Fibroblast of lung (primary cell): Measurements from ENCODE around the gene RAP1GAP2. TPM values are rescaled to one million over a fixed set of nuclear protein-coding genes. Genes with fewer than 3 reads are reported as not detected.

Experiments used
- DNase-seq, 2 donors: peaks; one replicate each; pipeline versions ENCODE4 v3.0.0 to v3.0.0-alpha.2; 2010; ENCODE audit warnings: low read depth in 2 of 2
- H2AFZ ChIP-seq: 2 replicates; pipeline ENCODE4 v1.5.1; 2012; ENCODE audit warnings: low read length, control low read depth, inconsistent platforms
- H3K27ac ChIP-seq: 2 replicates; pipeline ENCODE4 v1.5.1; 2011; ENCODE audit warnings: low read length, control low read depth; ENCODE audit not compliant: insufficient read depth
- H3K27me3 ChIP-seq: 2 replicates; pipeline ENCODE4 v1.5.1; 2011; ENCODE audit warnings: mild to moderate bottlenecking, low read length; ENCODE audit not compliant: control insufficient read depth, insufficient read depth
- H3K36me3 ChIP-seq: 2 replicates; pipeline ENCODE4 v1.5.1; 2011; ENCODE audit warnings: low read length; ENCODE audit not compliant: control insufficient read depth, insufficient read depth
- H3K4me1 ChIP-seq: 2 replicates; pipeline ENCODE4 v1.5.1; 2011; ENCODE audit warnings: low read length; ENCODE audit not compliant: control insufficient read depth, insufficient read depth; ENCODE audit errors: extremely low read depth
- H3K4me2 ChIP-seq: 2 replicates; pipeline ENCODE4 v1.5.1; 2011; ENCODE audit warnings: low read length, control low read depth; ENCODE audit not compliant: insufficient read depth; ENCODE audit errors: extremely low read depth
- H3K4me3 ChIP-seq, 4 experiments: fragments of 200-600 bp in 1 of 4; sonication (generic) in 1 of 4; replicated peaks in 1 of 4; 2 replicates each; pipeline ENCODE4 v1.5.1; 2011 to 2016; ENCODE audit warnings: low read length in 4 of 4, low read depth in 3 of 4, mild to moderate bottlenecking in 3 of 4, control low read depth in 2 of 4, inconsistent platforms in 1 of 4, mixed read lengths in 1 of 4; ENCODE audit not compliant: insufficient read depth in 1 of 4; ENCODE audit errors: control extremely low read depth in 1 of 4
- H3K79me2 ChIP-seq: 2 replicates; pipeline ENCODE4 v1.5.1; 2012; ENCODE audit warnings: mild to moderate bottlenecking, low read length, inconsistent platforms; ENCODE audit not compliant: control insufficient read depth, insufficient read depth
- H3K9ac ChIP-seq: 2 replicates; pipeline ENCODE4 v1.5.1; 2011; ENCODE audit warnings: mild to moderate bottlenecking, low read length, control low read depth; ENCODE audit not compliant: insufficient read depth
- H3K9me3 ChIP-seq: 2 replicates; pipeline ENCODE4 v1.5.1; 2012; ENCODE audit warnings: low read depth, low read length; ENCODE audit not compliant: control insufficient read depth, insufficient read depth
- H4K20me1 ChIP-seq: 2 replicates; pipeline ENCODE4 v1.5.1; 2011; ENCODE audit warnings: low read length; ENCODE audit not compliant: control insufficient read depth, insufficient read depth; ENCODE audit errors: extremely low read depth
- EZH2 ChIP-seq: IDR thresholded peaks from 2 replicates; pipeline ENCODE4 v1.5.1; 2012; ENCODE audit warnings: low read length, control low read depth, mild to moderate bottlenecking; ENCODE audit errors: missing control alignments
- polyA plus RNA-seq, 2 donors: library from polyadenylated mRNA; depleted of rRNA in 1 of 2; stranded (reverse) in 1 of 2; unstranded in 1 of 2; fragments of >200 nt; gene quantifications; 2 replicates each; pipeline ENCODE4 v1.2.1, GENCODE V29; 2011 to 2012; ENCODE audit warnings: missing spikeins in 1 of 2
- total RNA-seq: library from RNA; depleted of rRNA; stranded (reverse); fragments of >200 nt; gene quantifications from 2 replicates; pipeline ENCODE4 v1.2.1, GENCODE V29; 2014
- TF ChIP-seq, protein P1 (sequence below), 2 donors: IDR thresholded peaks in 1 of 2; conservative IDR thresholded peaks in 1 of 2; 1 replicate in 1 of 2; 2 replicates in 1 of 2; pipeline ENCODE4 v1.5.1; 2011 to 2012; ENCODE audit warnings: low read length in 2 of 2, control low read depth in 1 of 2, inconsistent platforms in 1 of 2, low read depth in 1 of 2, mild to moderate bottlenecking in 1 of 2

The RAP1GAP2 gene
- total and polyA plus RNA-seq, 2 donors (not counting 1 experiment from before 2014, with no cell fraction given): 0.33 to 0.99 TPM

DNA sequence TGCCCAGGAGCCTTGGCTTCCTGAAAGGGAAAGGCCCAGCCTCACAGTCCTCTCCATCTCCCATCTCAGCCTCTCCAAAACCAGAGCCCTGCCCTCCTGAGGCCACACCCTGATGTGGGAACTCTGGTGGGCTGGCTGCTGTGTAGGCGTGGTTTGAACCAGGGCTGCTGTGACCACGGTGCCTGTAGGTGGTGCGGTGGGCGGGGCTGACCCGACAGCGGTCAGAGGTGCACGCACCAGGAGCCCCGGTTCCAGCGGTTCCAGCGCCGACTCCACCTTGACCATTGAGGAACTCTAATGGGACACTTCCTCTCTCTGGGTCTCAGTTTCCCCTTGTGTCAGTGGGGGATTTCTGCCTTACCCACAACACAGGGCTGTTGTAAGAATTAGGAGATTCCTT, 2.4 kb downstream of the RAP1GAP2 start:
- no peak for TF ChIP-seq EZH2
- TF ChIP-seq, protein P1, sequence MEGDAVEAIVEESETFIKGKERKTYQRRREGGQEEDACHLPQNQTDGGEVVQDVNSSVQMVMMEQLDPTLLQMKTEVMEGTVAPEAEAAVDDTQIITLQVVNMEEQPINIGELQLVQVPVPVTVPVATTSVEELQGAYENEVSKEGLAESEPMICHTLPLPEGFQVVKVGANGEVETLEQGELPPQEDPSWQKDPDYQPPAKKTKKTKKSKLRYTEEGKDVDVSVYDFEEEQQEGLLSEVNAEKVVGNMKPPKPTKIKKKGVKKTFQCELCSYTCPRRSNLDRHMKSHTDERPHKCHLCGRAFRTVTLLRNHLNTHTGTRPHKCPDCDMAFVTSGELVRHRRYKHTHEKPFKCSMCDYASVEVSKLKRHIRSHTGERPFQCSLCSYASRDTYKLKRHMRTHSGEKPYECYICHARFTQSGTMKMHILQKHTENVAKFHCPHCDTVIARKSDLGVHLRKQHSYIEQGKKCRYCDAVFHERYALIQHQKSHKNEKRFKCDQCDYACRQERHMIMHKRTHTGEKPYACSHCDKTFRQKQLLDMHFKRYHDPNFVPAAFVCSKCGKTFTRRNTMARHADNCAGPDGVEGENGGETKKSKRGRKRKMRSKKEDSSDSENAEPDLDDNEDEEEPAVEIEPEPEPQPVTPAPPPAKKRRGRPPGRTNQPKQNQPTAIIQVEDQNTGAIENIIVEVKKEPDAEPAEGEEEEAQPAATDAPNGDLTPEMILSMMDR (conservative IDR thresholded peaks at IDR 0.05 in 1 of 2, IDR thresholded peaks at IDR 0.05 in 1 of 2; ENCODE audit: low read depth in 1 of 2, low read length in 2 of 2): no peak
- no peak for DNase-seq

DNA sequence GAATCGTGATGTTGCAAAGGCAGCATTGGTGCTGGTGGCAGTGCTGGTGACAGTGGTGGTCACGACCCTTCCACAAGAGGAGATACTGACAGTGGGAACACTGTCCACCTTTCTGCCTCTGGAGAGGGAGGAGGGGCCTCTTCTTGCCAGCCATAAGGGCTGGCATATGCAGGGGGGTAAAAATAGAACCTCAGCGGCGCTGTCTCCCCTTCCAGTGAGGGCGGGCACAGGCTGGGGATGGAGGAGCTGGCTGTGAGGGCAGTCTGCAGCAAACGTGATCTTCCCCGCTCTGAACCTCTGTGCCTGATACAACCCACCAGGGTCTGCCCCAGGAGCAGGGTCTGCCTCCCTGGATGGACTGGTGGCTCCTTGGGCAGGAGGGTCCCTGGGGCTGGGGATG, 3.4 kb downstream of the RAP1GAP2 start:
- H3K27me3 ChIP-seq: peaks cover 3% of the 10 kb centered on the region
- H3K4me2 ChIP-seq: no peak overlapping the region
- no peak overlapping the region for H2AFZ ChIP-seq
- no peak overlapping the region for H3K4me3 ChIP-seq
- TF ChIP-seq, protein P1 (conservative IDR thresholded peaks at IDR 0.05 in 1 of 2, IDR thresholded peaks at IDR 0.05 in 1 of 2; ENCODE audit: low read depth in 1 of 2, low read length in 2 of 2): no peak
- no peak for TF ChIP-seq EZH2
- H3K9ac ChIP-seq: no peak overlapping the region
- no peaks in the 10 kb centered on the region for H3K4me1 ChIP-seq
- no peaks in the 10 kb centered on the region for H3K36me3 ChIP-seq
- no peak for DNase-seq
- no peaks in the 10 kb centered on the region for H3K79me2 ChIP-seq
- no peak overlapping the region for H3K27ac ChIP-seq
- no peaks in the 10 kb centered on the region for H4K20me1 ChIP-seq
- H3K9me3 ChIP-seq: no peaks in the 10 kb centered on the region

More for the DNA sequence above, 2.4 kb downstream of the RAP1GAP2 start:
- no peaks in the 10 kb centered on the region for H4K20me1 ChIP-seq
- no peaks in the 10 kb centered on the region for H3K9me3 ChIP-seq
- no peaks in the 10 kb centered on the region for H3K36me3 ChIP-seq
- H3K27me3 ChIP-seq: peaks cover 3% of the 10 kb centered on the region
- no peak overlapping the region for H3K27ac ChIP-seq
- H3K79me2 ChIP-seq: no peaks in the 10 kb centered on the region
- H3K4me1 ChIP-seq: no peaks in the 10 kb centered on the region
- H2AFZ ChIP-seq: no peak overlapping the region
- H3K9ac ChIP-seq: no peak overlapping the region
- no peak overlapping the region for H3K4me3 ChIP-seq
- no peak overlapping the region for H3K4me2 ChIP-seq

DNA sequence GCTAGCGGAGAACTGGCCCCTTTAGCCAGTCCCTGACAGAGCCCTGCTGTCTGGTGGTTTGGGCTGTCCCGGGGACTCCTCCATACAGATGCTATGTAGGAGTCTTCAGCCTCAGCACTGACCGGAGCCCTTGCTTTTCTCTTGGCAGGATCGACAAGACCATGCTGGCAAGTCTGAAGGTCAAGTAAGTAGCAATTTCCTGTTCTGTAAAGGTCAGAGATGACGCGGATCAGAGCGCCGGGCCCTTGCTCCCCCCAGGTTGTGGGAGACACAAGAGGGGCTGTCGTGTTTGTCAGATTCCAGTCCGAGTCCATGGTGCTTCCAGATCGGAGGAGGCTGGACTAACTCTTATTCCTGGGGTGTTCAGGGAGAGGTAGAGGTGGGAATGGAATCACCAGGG, 4.1 kb downstream of the RAP1GAP2 start:
- Histone ChIP-seq H3K4me1 (no peaks in the 10 kb centered on the region), H3K27ac (no peak overlapping the region), H3K4me3 (no peak overlapping the region), H3K36me3 (no peaks in the 10 kb centered on the region), H3K9me3 (no peaks in the 10 kb centered on the region), H3K79me2 (no peaks in the 10 kb centered on the region), H2AFZ (no peak overlapping the region), H3K4me2 (no peak overlapping the region), H3K27me3 (peaks cover 6% of the 10 kb centered on the region), H3K9ac (no peak overlapping the region), H4K20me1 (no peaks in the 10 kb centered on the region)
- no peak for DNase-seq
- TF ChIP-seq, protein P1 (conservative IDR thresholded peaks at IDR 0.05 in 1 of 2, IDR thresholded peaks at IDR 0.05 in 1 of 2; ENCODE audit: low read depth in 1 of 2, low read length in 2 of 2): no peak
- TF ChIP-seq EZH2: no peak
